ENCODE data around the gene ZNF750. TPM values are rescaled to one million over a fixed set of nuclear protein-coding genes. Genes with fewer than 3 reads are reported as not detected.

Gene ZNF750
- total and polyA plus RNA-seq, 2 of the 13 experiments (the other 11 are each of a cell fraction or from before 2014, with no cell fraction given) = not detected

DNA sequence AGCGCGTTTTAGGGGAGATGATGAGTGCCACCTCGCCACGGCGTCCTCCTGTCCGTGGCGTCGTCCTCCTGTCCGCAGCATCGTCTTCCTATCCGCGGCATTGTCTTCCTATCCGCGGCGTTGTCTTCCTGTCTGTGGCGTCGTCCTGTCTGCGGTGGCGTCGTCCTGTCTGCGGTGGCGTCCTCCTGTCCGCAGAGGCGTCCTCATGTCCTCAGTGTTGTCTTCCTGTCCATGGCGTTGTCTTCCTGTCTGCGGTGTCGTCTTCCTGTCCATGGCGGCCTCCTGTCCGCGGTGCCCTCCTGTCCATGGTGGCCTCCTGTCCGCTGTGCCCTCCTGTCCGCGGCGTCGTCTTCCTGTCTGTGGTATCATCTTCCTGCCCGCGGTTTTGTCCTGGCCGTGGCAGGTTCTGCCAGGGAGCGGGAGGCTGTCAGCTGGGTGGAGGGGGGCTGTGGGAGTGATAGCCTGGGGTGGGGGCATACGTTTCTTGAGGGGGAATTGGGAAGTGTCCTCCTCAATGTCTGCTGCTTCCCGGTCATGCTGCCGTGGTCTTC is 57.1 kb downstream of the ZNF750 start:
- no peaks in the 10 kb centered on the region for H3K4me1 ChIP-seq (ENCODE audit: insufficient read depth, low read length)
- FAIRE-seq (no peak), DNase-seq (ENCODE audit: low spot score) (no peak), ATAC-seq (no peak)
- WGBS (ENCODE audit: low lambda C conversion rate) = 96% methylated on average over 42 of the region's 42 CpGs
- no peaks in the 10 kb centered on the region for H3K79me2 ChIP-seq (ENCODE audit: insufficient read depth, low read length)
- TF ChIP-seq ZNF557 (CRISPR knock-in tag; IDR thresholded peaks at IDR 0.05) (no peak), ARNTL (CRISPR knock-in tag; IDR thresholded peaks at IDR 0.05) (no peak), ZNF607 (CRISPR knock-in tag; IDR thresholded peaks at IDR 0.05; ENCODE audit: borderline replicate concordance) (no peak), AGO2 (optimal IDR thresholded peaks at IDR 0.05; ENCODE audit: low read depth, low read length) (peak; percentile 21), NR3C1 (CRISPR knock-in tag; IDR thresholded peaks at IDR 0.05) (no peak), ZNF883 (CRISPR knock-in tag; IDR thresholded peaks at IDR 0.05; ENCODE audit: not compliant biosample characterization) (no peak), ZNF263 (CRISPR knock-in tag; IDR thresholded peaks at IDR 0.05) (no peak), NFE2L2 (IDR thresholded peaks at IDR 0.05; ENCODE audit: low read length) (no peak)
- ChIA-PET POLR2A (no interaction called here), CTCF (ENCODE audit: low intra/inter-chr PET ratio, low total read pairs) (interaction anchor here (1.7 to 2.6 kb wide), 3 partner anchors 131 to 423 kb away, joined by 16 to 21 read pairs (median 17); no protein-coding TSS in a partner anchor)
- no peaks in the 10 kb centered on the region for H4K20me1 ChIP-seq (ENCODE audit: insufficient read depth, low read length)
- no peak overlapping the region for H2AFZ ChIP-seq (ENCODE audit: low read length)
- in situ Hi-C loops (cut with HindIII; ENCODE audit: extremely low pct_ligation_motif_present, low pct_unique_long_range_greater_than_20kb) = loop anchor here (5.0 kb wide), 1 partner anchor 145 kb away; no protein-coding TSS in a partner anchor
- H3K9me3 ChIP-seq (ENCODE audit: low read length) = no peaks in the 10 kb centered on the region
- no peaks in the 10 kb centered on the region for H3K27me3 ChIP-seq (ENCODE audit: control insufficient read depth in 1 of 2, insufficient read depth in 2 of 2, low read length in 2 of 2)
- H3K9ac ChIP-seq (ENCODE audit: insufficient read depth, low read depth, low read length) = no peak overlapping the region
- no peak overlapping the region for H3K4me2 ChIP-seq (ENCODE audit: low read depth, low read length)
- no peak overlapping the region for H3K4me3 ChIP-seq (replicated peaks in 1 of 3; ENCODE audit: insufficient read depth in 1 of 3, low read depth in 2 of 3, low read length in 3 of 3)
- BruUV-seq (replicated peaks) = no TSS peak
- H3K27ac ChIP-seq (ENCODE audit: extremely low read length, insufficient read depth, low read length) = no peak overlapping the region
- peaks cover 17 to 34% of the 10 kb centered on the region in 2 experiments; a peak in 4 of 5 replicates for H3K36me3 ChIP-seq (replicated peaks in 1 of 2; ENCODE audit: control insufficient read depth in 1 of 2, insufficient read depth in 2 of 2, low read length in 2 of 2)
- intact Hi-C loops (cut with micrococcal nuclease; ENCODE audit: unreplicated experiment) = no loop called here

DNA sequence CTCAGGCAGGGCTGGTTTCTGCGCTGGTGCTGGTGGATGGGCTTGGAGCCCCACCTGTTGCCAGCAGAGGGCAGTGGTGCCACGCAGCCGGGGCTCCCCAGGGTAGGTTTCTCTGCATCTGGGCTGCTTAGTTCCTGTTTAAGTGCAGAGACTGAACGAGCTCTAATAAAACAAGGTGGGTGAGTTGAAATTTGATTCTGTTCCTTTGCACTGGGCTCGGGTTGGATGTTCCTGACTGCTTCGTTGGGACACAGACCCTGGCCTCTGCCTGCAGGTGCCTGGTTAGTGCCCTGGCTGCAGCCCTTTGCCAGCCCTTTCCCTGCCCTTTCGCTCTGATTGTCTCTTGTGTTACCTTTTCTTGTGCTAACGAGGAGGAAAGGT is 57.9 kb downstream of the ZNF750 start:
- BruUV-seq (replicated peaks) = no TSS peak
- H2AFZ ChIP-seq (ENCODE audit: low read length) = no peak overlapping the region
- peak; percentile 73 for FAIRE-seq
- ChIA-PET POLR2A (no interaction called here), CTCF (ENCODE audit: low intra/inter-chr PET ratio, low total read pairs) (interaction anchor here (0.7 to 2.6 kb wide), 6 partner anchors 114 to 424 kb away, joined by 3 to 21 read pairs (median 12); no protein-coding TSS in a partner anchor)
- peaks cover 17 to 29% of the 10 kb centered on the region in 2 experiments; a peak in 4 of 5 replicates for H3K36me3 ChIP-seq (replicated peaks in 1 of 2; ENCODE audit: control insufficient read depth in 1 of 2, insufficient read depth in 2 of 2, low read length in 2 of 2)
- H3K27ac ChIP-seq (ENCODE audit: extremely low read length, insufficient read depth, low read length) = no peak overlapping the region
- intact Hi-C loops (cut with micrococcal nuclease; ENCODE audit: unreplicated experiment) = no loop called here
- in situ Hi-C loops (cut with HindIII; ENCODE audit: extremely low pct_ligation_motif_present, low pct_unique_long_range_greater_than_20kb) = loop anchor here (5.0 kb wide), 1 partner anchor 145 kb away; no protein-coding TSS in a partner anchor
- WGBS (ENCODE audit: low lambda C conversion rate) = 33% methylated on average over 7 of the region's 8 CpGs
- H3K4me3 ChIP-seq (replicated peaks in 1 of 3; ENCODE audit: insufficient read depth in 1 of 3, low read depth in 2 of 3, low read length in 3 of 3) = no peak overlapping the region
- peak; percentile 97 for ATAC-seq
- no peaks in the 10 kb centered on the region for H3K79me2 ChIP-seq (ENCODE audit: insufficient read depth, low read length)
- DNase-seq (ENCODE audit: low spot score) = peak; percentile 50
- H3K27me3 ChIP-seq (ENCODE audit: control insufficient read depth in 1 of 2, insufficient read depth in 2 of 2, low read length in 2 of 2) = no peaks in the 10 kb centered on the region
- H3K9ac ChIP-seq (ENCODE audit: insufficient read depth, low read depth, low read length) = no peak overlapping the region
- no peaks in the 10 kb centered on the region for H4K20me1 ChIP-seq (ENCODE audit: insufficient read depth, low read length)
- no peaks in the 10 kb centered on the region for H3K9me3 ChIP-seq (ENCODE audit: low read length)
- no peaks in the 10 kb centered on the region for H3K4me1 ChIP-seq (ENCODE audit: insufficient read depth, low read length)
- no peak overlapping the region for H3K4me2 ChIP-seq (ENCODE audit: low read depth, low read length)
- no peak for TF ChIP-seq ZNF317 (CRISPR knock-in tag; IDR thresholded peaks at IDR 0.05)
- no peak for TF ChIP-seq ZNF567 (CRISPR knock-in tag; IDR thresholded peaks at IDR 0.05; ENCODE audit: borderline replicate concordance)
- TF ChIP-seq, protein P1, sequence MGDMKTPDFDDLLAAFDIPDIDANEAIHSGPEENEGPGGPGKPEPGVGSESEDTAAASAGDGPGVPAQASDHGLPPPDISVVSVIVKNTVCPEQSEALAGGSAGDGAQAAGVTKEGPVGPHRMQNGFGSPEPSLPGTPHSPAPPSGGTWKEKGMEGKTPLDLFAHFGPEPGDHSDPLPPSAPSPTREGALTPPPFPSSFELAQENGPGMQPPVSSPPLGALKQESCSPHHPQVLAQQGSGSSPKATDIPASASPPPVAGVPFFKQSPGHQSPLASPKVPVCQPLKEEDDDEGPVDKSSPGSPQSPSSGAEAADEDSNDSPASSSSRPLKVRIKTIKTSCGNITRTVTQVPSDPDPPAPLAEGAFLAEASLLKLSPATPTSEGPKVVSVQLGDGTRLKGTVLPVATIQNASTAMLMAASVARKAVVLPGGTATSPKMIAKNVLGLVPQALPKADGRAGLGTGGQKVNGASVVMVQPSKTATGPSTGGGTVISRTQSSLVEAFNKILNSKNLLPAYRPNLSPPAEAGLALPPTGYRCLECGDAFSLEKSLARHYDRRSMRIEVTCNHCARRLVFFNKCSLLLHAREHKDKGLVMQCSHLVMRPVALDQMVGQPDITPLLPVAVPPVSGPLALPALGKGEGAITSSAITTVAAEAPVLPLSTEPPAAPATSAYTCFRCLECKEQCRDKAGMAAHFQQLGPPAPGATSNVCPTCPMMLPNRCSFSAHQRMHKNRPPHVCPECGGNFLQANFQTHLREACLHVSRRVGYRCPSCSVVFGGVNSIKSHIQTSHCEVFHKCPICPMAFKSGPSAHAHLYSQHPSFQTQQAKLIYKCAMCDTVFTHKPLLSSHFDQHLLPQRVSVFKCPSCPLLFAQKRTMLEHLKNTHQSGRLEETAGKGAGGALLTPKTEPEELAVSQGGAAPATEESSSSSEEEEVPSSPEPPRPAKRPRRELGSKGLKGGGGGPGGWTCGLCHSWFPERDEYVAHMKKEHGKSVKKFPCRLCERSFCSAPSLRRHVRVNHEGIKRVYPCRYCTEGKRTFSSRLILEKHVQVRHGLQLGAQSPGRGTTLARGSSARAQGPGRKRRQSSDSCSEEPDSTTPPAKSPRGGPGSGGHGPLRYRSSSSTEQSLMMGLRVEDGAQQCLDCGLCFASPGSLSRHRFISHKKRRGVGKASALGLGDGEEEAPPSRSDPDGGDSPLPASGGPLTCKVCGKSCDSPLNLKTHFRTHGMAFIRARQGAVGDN (CRISPR knock-in tag; IDR thresholded peaks at IDR 0.05) = peak; percentile 60
- 0 out of 2 replicates have a peak, but pooled peaks have one; percentile 42 for TF ChIP-seq ARNT2 (CRISPR knock-in tag; IDR thresholded peaks at IDR 0.05; ENCODE audit: low read depth)
- TF ChIP-seq, protein P2, sequence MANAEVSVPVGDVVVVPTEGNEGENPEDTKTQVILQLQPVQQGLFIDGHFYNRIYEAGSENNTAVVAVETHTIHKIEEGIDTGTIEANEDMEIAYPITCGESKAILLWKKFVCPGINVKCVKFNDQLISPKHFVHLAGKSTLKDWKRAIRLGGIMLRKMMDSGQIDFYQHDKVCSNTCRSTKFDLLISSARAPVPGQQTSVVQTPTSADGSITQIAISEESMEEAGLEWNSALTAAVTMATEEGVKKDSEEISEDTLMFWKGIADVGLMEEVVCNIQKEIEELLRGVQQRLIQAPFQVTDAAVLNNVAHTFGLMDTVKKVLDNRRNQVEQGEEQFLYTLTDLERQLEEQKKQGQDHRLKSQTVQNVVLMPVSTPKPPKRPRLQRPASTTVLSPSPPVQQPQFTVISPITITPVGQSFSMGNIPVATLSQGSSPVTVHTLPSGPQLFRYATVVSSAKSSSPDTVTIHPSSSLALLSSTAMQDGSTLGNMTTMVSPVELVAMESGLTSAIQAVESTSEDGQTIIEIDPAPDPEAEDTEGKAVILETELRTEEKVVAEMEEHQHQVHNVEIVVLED (CRISPR knock-in tag; IDR thresholded peaks at IDR 0.05; ENCODE audit: borderline replicate concordance) = no peak
